DND-41 (cell line): Measurements from ENCODE around the gene APOC1.

ENCODE experiments used
- ATAC-seq: fragments of 200-7000 bp; cut with Tn5 transposase; 3 replicates; pipeline ENCODE4 v1.9.1; 2021; ENCODE audit warnings: low read depth; ENCODE audit not compliant: insufficient read depth
- DNase-seq: peaks from one replicate; pipeline ENCODE4 v3.0.0-alpha.2; 2020
- H2AFZ ChIP-seq: 2 replicates; pipeline ENCODE4 v1.6.0; 2012; ENCODE audit warnings: low read depth, low read length
- H3K27ac ChIP-seq: 2 replicates; pipeline ENCODE4 v1.5.1; 2012; ENCODE audit warnings: low read length, inconsistent platforms
- H3K27me3 ChIP-seq: fragments of 200-600 bp; sonication (generic); 2 replicates; pipeline ENCODE4 v1.6.0; 2012; ENCODE audit warnings: low read length, mild to moderate bottlenecking, inconsistent platforms; ENCODE audit not compliant: insufficient read depth, poor library complexity
- H3K36me3 ChIP-seq: 2 replicates; pipeline ENCODE4 v1.5.1; 2012; ENCODE audit warnings: low read length, inconsistent platforms; ENCODE audit not compliant: insufficient read depth
- H3K4me1 ChIP-seq: 2 replicates; pipeline ENCODE4 v1.5.1; 2012; ENCODE audit warnings: mild to moderate bottlenecking, low read length; ENCODE audit not compliant: insufficient read depth
- H3K4me2 ChIP-seq: 2 replicates; pipeline ENCODE4 v1.6.0; 2012; ENCODE audit warnings: mild to moderate bottlenecking, moderate library complexity, low read length, inconsistent platforms; ENCODE audit not compliant: insufficient read depth
- H3K4me3 ChIP-seq, 2 experiments: fragments of 200-600 bp in 1 of 2; shearing (Covaris generic) in 1 of 2; 2 replicates each; pipeline ENCODE4 v1.5.1; 2012 to 2016; ENCODE audit warnings: inconsistent platforms in 2 of 2, low read length in 2 of 2, mild to moderate bottlenecking in 2 of 2, low read depth in 1 of 2, moderate library complexity in 1 of 2
- H3K79me2 ChIP-seq: 2 replicates; pipeline ENCODE4 v1.6.0; 2012; ENCODE audit warnings: low read length, inconsistent platforms; ENCODE audit not compliant: insufficient read depth
- H3K9ac ChIP-seq: 2 replicates; pipeline ENCODE4 v1.6.0; 2012; ENCODE audit warnings: low read depth, mild to moderate bottlenecking, inconsistent platforms, low read length, moderate library complexity
- H3K9me3 ChIP-seq: 2 replicates; pipeline ENCODE4 v1.5.1; 2012; ENCODE audit warnings: low read length, moderate library complexity, mild to moderate bottlenecking, inconsistent platforms; ENCODE audit not compliant: insufficient read depth, severe bottlenecking
- H4K20me1 ChIP-seq: 2 replicates; pipeline ENCODE4 v1.6.0; 2012; ENCODE audit warnings: low read length; ENCODE audit not compliant: insufficient read depth
- CTCF ChIP-seq: IDR thresholded peaks from 2 replicates; pipeline ENCODE4 v1.5.1; 2012; ENCODE audit warnings: borderline replicate concordance, low read length, moderate library complexity, mild to moderate bottlenecking; ENCODE audit not compliant: poor library complexity, severe bottlenecking; ENCODE audit errors: extremely low read depth
- EZH2 ChIP-seq: IDR thresholded peaks from 3 replicates; pipeline ENCODE4 v1.6.1; 2012; ENCODE audit warnings: borderline replicate concordance, low read depth, mild to moderate bottlenecking, moderate library complexity, low read length, inconsistent platforms; ENCODE audit not compliant: severe bottlenecking

The APOC1 gene

GRCh38 chr19:44960906-44961728 is 46.7 kb downstream of the APOC1 start:
- Histone ChIP-seq H3K4me2 (no peak overlapping the region), H3K27ac (no peak overlapping the region), H3K9ac (no peak overlapping the region), H3K36me3 (peaks cover 43% of the 10 kb centered on the region), H3K9me3 (no peaks in the 10 kb centered on the region), H3K79me2 (peaks cover 58% of the 10 kb centered on the region), H3K4me1 (peaks cover 23% of the 10 kb centered on the region), H3K27me3 (no peaks in the 10 kb centered on the region), H4K20me1 (peaks cover 47% of the 10 kb centered on the region), H3K4me3 (no peak overlapping the region), H2AFZ (no peak overlapping the region)
- DNase-seq (no peak), ATAC-seq (no peak)
- TF ChIP-seq CTCF (no peak), EZH2 (no peak)

- ATAC-seq (no peak), DNase-seq (no peak)
- TF ChIP-seq EZH2 (no peak), CTCF (no peak)
- no peak overlapping the region for H2AFZ ChIP-seq
- H3K36me3 ChIP-seq, result peaks cover 49% of the 10 kb centered on the region
- H3K9me3 ChIP-seq, result no peaks in the 10 kb centered on the region
- peaks cover 16% of the 10 kb centered on the region for H3K4me1 ChIP-seq
- no peak overlapping the region for H3K9ac ChIP-seq
- H3K4me3 ChIP-seq, result no peak overlapping the region
- no peaks in the 10 kb centered on the region for H3K27me3 ChIP-seq
- peaks cover 40% of the 10 kb centered on the region for H4K20me1 ChIP-seq
- H3K79me2 ChIP-seq, result peaks cover 51% of the 10 kb centered on the region
- H3K4me2 ChIP-seq, result no peak overlapping the region
- H3K27ac ChIP-seq, result no peak overlapping the region
Observed at GRCh38 chr19:44961821-44962220, 47.4 kb downstream of the APOC1 start.

GRCh38 chr19:44968118-44968517 is 53.7 kb downstream of the APOC1 start:
- TF ChIP-seq CTCF, result no peak
- no peak for TF ChIP-seq EZH2
- Histone ChIP-seq H3K36me3 (peaks cover 48% of the 10 kb centered on the region), H3K79me2 (peaks cover 9% of the 10 kb centered on the region)

More at GRCh38 chr19:44968118-44968517, 53.7 kb downstream of the APOC1 start:
- no peaks in the 10 kb centered on the region for H3K4me1 ChIP-seq
- H3K9ac ChIP-seq, result no peak overlapping the region
- H3K27ac ChIP-seq, result no peak overlapping the region
- H4K20me1 ChIP-seq, result peaks cover 9% of the 10 kb centered on the region
- H3K9me3 ChIP-seq, result no peaks in the 10 kb centered on the region
- no peaks in the 10 kb centered on the region for H3K27me3 ChIP-seq
- H3K4me3 ChIP-seq, result no peak overlapping the region
- DNase-seq, result no peak
- ATAC-seq, result no peak
- H3K4me2 ChIP-seq, result no peak overlapping the region
- no peak overlapping the region for H2AFZ ChIP-seq
